AG04449 (cell line): Measurements from ENCODE around the gene CNTNAP2.

Experiments used
- CTCF ChIA-PET: fragments of 350-600 bp; formaldehyde crosslinking; extraction: SDS; loops from one replicate; lab custom pipeline; 2021; ENCODE audit warnings: antibody characterized with exemption; lab: Yijun Ruan, JAX
- POLR2A ChIA-PET: fragments of 400-600, 350-600 bp; formaldehyde crosslinking; extraction: SDS; loops from one replicate; lab custom pipeline; 2020; ENCODE audit warnings: antibody characterized with exemption, inconsistent platforms; lab: Yijun Ruan, JAX
- DNase-seq: peaks from one replicate; pipeline ENCODE4 v3.0.0-alpha.2; 2010; ENCODE audit warnings: low read depth, low spot score
- H3K4me3 ChIP-seq: 2 replicates; pipeline ENCODE4 v1.5.1; 2011; ENCODE audit warnings: low read depth, mild to moderate bottlenecking, control low read depth, low read length
- CTCF ChIP-seq: IDR thresholded peaks from one replicate; pipeline ENCODE4 v1.5.1; 2011; ENCODE audit warnings: mild to moderate bottlenecking, moderate library complexity, low read length, control low read depth, inconsistent platforms; ENCODE audit not compliant: insufficient read depth; ENCODE audit errors: missing control alignments

The CNTNAP2 gene

GRCh38 chr7:147033641-147034040, 917.0 kb downstream of the CNTNAP2 start:
- ChIA-PET CTCF (no interaction called here), POLR2A (no interaction called here)
- DNase-seq, result no peak
- H3K4me3 ChIP-seq, result no peak overlapping the region
- no peak for TF ChIP-seq CTCF

- TF ChIP-seq CTCF, result no peak
- ChIA-PET CTCF (no interaction called here), POLR2A (no interaction called here)
- DNase-seq, result no peak
- H3K4me3 ChIP-seq, result no peak overlapping the region
These were observed 924.8 kb downstream of the CNTNAP2 start for GRCh38 chr7:147041438-147041837.

- ChIA-PET CTCF (no interaction called here), POLR2A (no interaction called here)
These were observed 928.3 kb downstream of the CNTNAP2 start for GRCh38 chr7:147044941-147045340.

GRCh38 chr7:147047696-147048095, 931.1 kb downstream of the CNTNAP2 start:
- DNase-seq, result no peak
- POLR2A ChIA-PET, result no interaction called here
- no peak overlapping the region for H3K4me3 ChIP-seq
- TF ChIP-seq CTCF, result no peak
- CTCF ChIA-PET, result no interaction called here

More at GRCh38 chr7:147044941-147045340, 928.3 kb downstream of the CNTNAP2 start:
- TF ChIP-seq CTCF, result no peak
- H3K4me3 ChIP-seq, result no peak overlapping the region
- no peak for DNase-seq

GRCh38 chr7:147048864-147049263, 932.3 kb downstream of the CNTNAP2 start:
- TF ChIP-seq CTCF, result no peak
- ChIA-PET POLR2A (no interaction called here), CTCF (no interaction called here)
- no peak for DNase-seq
- no peak overlapping the region for H3K4me3 ChIP-seq

- CTCF ChIA-PET, result no interaction called here
- no peak overlapping the region for H3K4me3 ChIP-seq
- TF ChIP-seq CTCF, result no peak
- POLR2A ChIA-PET, result no interaction called here
- no peak for DNase-seq
These were observed 936.2 kb downstream of the CNTNAP2 start for GRCh38 chr7:147052818-147053217.

GRCh38 chr7:147053746-147054145, 937.1 kb downstream of the CNTNAP2 start:
- TF ChIP-seq CTCF, result no peak
- CTCF ChIA-PET, result no interaction called here
- no peak overlapping the region for H3K4me3 ChIP-seq
- POLR2A ChIA-PET, result no interaction called here
- DNase-seq, result no peak
